Measurements from ENCODE around the gene ZNF444.

The ZNF444 gene

DNA sequence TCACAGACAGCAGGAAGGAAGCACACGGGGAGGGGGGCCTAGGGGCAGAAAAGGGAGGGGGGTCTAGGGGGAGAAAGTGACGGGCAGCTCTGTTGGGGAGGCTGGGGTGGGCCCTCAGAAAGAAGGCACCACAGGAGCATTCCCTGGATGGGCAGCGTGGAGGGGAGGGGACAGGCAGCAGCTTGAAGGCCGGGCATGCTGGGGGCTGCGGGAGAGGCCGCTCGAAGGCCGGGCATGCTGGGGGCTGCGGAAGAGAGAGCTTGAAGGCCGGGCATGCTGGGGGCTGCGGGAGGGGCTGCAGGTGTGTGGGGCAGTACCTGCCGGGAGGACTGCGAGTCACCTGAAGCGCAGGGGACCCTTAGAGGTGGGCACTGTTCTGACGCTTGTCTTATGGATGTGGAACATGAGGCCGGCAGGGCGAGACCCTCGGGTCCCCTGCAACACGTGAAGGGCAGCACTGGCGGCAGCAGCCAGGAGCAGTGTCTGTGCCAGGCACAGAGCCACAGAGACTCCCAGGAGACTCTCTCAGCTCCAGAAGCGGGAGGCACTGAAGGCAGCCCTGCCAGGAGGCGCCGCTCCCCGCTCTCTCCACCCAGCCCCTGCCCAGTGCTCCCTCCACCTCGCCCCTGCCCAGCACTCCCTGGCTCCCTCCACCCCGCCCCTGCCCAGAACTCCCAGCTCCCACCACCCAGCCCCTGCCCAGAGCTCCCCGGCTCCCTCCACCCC is 33.3 kb upstream of the ZNF444 start:
- no peak for DNase-seq (ENCODE audit: low spot score)

- no peak for DNase-seq (ENCODE audit: low spot score)
Measured at GRCh38 chr19:56108447-56109195, 32.5 kb upstream of the ZNF444 start.

GRCh38 chr19:56109226-56109625 is 31.9 kb upstream of the ZNF444 start:
- DNase-seq (ENCODE audit: low spot score), result no peak

DNA sequence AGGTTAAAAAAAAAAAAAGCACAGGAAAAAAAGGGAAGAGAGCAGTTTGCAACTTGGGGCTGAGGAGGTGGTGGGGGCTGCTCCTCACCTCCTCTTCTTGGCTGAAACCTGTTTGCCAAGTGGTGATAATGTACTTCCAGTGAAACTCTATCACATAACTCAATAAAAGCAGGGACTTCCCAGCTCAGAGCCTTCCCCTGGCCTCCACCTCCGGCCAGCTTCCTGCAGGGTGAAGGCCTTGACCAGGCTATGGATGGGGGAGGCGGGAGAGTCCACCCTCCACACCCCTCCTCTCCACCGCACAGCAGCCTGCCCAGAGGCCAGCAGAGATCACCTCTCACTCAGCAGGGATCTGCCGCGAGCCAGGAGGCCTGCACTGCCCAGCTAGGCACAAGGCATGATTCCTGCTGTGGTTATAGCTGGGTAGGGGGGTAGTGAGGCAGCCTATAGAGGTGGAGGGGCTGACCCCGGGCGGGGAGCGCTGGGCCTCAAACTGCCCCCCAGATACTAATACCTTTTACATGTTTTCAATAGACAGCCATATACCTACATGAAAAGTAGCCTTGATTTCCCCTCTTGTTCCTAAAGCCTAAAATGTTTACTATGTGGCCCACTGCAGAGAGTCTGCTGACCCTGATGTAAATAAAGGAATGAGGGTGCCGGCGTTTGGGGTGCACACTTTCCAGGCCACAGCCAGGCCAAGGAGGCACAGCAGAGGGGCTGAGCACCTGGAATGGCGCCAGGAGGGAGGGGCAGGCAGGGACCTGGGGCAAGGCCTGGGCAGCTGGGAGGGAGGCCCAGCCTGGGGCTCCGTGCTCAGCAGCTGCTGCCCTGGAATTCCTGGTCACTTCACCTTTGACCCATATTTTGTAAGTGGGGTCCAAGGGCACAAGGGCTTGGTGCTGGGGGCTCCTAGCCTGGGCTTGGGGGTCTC is 30.3 kb upstream of the ZNF444 start:
- DNase-seq (ENCODE audit: low spot score), result no peak

DNA sequence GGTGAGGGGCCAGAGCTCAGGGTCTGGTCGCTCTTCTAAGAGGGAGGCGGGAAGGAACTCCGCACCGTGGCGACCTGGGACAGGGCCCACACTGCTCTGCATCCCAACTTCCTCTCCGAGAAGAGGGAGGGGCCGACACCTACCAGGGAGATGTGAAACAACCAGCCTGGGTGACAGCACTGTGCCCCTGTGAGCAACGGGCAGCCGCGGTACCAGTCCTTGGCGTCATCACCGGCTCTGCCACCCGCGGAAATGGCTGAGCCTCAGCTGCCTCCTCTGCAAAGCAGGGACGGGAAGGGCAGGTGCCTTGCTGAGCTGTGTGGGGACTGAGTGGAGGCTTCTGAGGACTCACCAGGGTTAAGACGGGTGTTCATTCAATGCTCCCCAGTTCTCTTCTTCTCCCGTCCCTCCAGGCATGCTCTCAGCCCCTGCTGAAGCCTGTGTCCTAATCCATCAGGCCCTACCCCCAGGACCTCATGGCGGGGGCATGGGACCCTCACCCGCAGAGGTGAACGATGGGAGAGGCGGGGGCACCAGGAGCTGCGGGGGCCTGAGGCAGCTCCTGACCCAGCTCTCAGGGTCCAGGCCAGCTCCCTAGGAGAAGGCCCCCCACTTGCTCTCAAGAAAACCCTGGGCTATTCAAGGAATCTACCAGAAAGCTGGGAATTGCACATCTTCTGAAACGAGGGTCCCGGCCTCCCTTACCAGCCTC is 29.3 kb upstream of the ZNF444 start:
- DNase-seq (ENCODE audit: low spot score), result no peak

DNA sequence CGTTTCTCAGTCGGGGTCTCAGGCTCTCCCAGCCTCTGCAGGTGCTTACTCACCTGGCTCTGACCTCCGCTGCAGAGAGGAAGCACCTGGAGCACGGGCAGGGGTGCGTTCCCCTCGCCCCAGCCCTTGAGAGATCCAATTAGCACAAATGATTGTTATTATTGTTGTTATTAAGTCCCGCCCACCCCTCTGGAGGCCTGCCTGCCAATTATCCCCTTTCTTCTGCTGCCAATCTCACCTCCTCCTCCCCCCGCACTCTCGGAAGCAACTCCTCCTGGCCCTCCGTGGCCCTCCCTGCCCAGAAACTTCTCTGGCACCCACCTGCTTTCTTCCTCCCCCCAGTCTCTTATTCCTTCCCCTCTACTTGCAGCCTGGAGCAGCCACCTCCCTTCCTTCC is 28.8 kb upstream of the ZNF444 start:
- DNase-seq (ENCODE audit: low spot score), result no peak

GRCh38 chr19:56113074-56113632 is 27.9 kb upstream of the ZNF444 start:
- no peak for DNase-seq (ENCODE audit: low spot score)

- no peak for DNase-seq (ENCODE audit: low spot score)
Measured at GRCh38 chr19:56114051-56114777, 26.9 kb upstream of the ZNF444 start.

DNA sequence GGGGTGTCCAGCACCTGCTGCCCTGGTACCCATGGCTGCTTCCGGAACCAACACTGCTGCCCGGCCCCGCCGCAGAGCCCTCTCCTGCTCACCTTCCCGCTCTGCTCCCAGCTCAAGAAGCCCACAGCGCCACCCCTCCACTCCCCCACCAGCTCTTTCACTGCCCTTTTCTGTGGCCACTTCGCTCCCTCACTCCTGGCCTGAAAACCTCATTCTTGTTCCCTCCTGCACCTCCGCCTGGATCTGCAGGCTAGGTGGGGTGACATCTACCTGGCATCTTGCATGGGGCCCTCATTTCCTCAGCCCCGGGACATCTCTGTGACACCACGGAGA is 26.3 kb upstream of the ZNF444 start:
- no peak for DNase-seq (ENCODE audit: low spot score)

GRCh38 chr19:56115490-56115889 is 25.6 kb upstream of the ZNF444 start:
- no peak for DNase-seq (ENCODE audit: low spot score)

DNA sequence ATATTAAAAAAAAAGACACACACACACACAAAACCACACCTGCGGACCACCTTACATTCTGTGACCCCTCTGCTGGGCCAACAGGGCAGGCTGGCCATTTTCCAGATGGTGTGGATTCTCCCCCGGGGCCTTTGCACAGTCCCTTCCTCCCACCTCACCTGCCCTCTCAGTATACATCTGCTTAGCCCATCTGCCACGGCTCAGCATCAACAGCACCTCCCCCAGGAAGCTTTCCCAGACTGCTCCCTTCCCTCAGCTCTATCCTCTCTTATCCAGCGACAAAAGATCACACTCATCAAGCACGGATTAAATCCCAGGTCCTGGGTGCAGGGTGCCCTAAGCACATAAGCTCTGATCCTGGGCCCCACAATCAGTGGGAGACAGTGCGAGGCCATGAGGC is 24.5 kb upstream of the ZNF444 start:
- DNase-seq (ENCODE audit: low spot score), result no peak

DNA sequence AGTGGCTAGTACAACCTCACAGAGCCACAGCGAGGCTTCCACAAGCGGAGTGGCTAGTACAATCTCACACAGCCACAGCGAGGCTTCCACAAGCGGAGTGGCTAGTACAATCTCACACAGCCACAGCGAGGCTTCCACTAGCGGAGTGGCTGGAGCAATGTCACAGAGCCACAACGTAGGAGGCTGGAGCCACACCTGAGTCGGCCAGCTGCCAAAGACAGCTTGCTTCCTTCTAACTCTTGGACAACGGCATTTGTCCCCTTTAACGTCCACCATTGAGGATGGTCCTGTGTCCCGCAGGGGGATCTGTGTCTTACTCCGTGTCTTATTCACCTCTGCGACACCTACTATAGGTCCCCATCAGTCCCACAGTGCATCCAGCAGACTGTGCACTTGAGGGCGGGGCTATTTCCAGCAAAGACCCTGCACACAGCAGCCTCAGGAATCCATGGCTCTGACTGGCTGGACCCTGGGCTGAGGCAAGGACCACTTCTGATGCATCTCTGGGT is 23.7 kb upstream of the ZNF444 start:
- no peak for DNase-seq (ENCODE audit: low spot score)

- DNase-seq (ENCODE audit: low spot score), result no peak
Measured at GRCh38 chr19:56117889-56118288, 23.2 kb upstream of the ZNF444 start.

- DNase-seq (ENCODE audit: low spot score), result no peak
Measured at GRCh38 chr19:56118666-56119581, 22.2 kb upstream of the ZNF444 start.

GRCh38 chr19:56119582-56119978 is 21.5 kb upstream of the ZNF444 start:
- DNase-seq (ENCODE audit: low spot score), result peak; percentile 71

- DNase-seq (ENCODE audit: low spot score), result no peak
Measured at GRCh38 chr19:56120002-56120370, 21.1 kb upstream of the ZNF444 start.

DNA sequence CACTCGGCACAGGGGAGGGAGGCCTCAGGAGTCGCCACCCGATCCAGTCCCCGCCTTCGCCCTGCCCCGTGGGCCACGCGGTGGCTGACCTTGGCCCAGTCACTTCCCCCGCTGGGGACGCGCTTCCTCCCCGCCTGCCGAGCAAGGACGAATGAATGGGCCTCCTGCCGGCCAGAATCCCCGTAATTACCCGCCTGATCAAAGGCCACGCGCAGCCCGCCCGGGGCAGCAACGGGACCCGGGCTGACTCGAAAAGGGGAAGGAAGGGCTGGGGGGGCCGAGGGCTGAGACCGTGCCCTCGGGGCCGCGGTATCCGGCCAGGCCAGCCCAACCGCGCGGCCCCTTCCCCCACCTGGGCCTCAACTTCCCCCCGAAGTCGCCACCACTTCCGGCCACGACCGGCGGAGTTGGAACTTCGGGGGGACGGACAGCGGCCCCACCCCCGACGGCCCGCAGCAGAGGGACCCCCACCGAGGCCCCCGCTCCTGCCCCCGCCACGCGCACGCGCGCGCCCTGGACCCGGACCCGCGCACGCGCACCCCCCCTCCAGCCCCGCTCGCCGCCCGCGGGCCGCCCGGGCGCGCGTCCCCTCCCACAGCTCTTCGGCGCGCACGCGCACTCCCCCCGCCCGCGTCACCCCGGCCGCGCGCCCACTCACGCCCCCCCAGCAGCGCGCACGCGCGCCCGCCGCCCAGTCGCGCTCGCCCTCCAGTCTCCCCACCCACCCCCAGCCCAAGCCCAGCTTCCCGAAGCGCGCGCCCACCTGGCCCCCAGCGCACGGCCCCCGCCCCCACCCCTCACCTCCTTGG is 20.5 kb upstream of the ZNF444 start:
- peak; percentile 82 for DNase-seq (ENCODE audit: low spot score)

DNA sequence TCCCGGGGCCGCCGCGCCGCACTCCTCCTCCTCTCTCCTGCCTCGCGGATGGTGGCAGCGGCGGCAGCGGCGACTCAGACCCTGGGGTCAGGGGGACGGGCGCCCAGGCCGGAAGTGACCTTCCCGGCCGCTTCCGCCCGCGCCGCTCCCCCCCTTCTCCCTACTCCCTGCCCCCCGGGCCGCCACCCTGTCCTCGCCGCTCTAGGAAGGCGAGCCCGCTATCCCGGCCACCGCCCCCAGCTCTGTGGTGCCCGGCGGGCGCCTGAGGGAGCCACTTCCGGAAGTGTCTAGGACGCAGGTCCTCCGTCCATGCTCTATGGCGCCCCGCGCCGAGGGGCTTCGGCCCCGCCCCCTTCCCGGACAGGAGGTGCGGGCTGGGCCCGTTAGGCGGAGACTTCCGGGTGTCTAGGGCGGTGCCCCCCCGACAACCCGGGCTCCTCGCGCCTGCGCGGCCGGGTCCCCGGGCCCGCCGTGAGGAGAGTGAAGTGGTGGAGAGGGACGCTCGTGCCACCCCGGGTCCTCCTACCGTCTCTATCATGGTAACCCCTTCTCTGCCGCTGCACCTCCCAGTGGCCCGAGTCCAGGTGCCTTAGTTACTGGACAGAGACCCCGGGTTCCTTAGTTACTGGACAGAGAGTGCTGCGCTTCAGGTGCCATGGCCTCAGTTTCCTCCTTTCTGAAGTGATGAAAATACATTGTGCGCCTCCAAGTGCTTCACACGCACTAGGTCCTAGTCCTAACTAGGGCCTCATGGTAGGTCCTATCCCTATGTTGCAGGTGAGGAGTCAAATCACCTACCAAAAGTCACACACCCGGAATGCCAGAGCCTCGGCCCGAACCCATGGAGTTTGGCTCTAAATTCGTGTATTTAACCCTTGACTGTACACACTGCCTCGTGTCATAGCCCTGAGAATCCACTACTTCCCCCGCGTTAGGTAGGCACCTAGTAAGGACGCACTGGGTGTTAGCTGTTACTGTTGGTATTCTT is 19.6 kb upstream of the ZNF444 start, which contains the start of gene ZNF787:
ZNF787 (minus strand) TSS at position 116 of the 988 bp plus-strand sequence. CDS start 18,078 bp downstream, outside the sequence.
- peak; percentile 94 for DNase-seq (ENCODE audit: low spot score)
